ENCODE results near the gene OR2F2. TPM values are rescaled to one million over a fixed set of nuclear protein-coding genes. Genes with fewer than 3 reads are reported as not detected.

Gene OR2F2, protein sequence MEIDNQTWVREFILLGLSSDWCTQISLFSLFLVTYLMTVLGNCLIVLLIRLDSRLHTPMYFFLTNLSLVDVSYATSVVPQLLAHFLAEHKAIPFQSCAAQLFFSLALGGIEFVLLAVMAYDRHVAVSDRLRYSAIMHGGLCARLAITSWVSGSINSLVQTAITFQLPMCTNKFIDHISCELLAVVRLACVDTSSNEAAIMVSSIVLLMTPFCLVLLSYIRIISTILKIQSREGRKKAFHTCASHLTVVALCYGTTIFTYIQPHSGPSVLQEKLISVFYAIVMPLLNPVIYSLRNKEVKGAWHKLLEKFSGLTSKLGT
- not detected for total RNA-seq

DNA sequence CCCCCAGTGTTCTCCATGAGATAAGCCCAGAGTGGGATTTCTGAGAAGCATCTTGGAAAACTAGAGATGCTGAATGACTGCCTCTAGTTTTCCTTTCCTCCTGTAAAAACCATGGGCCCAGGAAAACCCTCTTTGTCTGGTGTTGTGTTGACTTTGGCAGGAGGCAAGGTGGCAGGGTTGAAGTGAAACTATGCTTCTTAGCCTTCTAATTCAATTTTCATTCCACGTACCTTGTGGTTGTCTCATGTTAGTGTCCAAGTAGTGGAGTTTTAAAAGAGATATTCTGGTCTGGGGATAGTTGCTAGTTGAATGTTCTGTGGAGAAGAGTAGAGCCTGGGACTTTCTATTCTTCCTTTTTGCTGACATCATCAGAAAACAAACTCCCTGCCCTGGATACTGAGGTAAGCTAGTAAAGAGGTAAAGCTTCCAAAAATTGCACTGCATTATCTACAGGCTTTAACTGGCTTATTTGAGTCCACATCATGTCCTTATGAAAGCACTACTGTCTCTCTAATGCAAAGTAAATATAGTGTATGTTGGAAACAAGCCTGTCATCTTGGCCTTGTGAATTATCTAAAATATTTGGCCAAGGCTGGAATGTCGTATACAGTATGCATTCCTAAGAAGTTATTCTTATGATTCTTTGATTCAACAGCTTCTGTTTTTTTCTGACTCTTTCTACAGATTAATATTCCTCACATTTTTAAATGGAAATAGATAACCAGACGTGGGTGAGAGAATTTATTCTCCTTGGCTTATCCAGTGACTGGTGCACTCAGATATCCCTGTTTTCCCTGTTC lies at the start of gene OR2F2:
OR2F2 (plus strand) TSS at position 708 of the 800 bp plus-strand sequence; CDS start at position 708, 0 bp downstream.
- DNase-seq, result no peak
- Mint-ChIP-seq H3K4me3 (no peak within 1 kb of the TSS), H3K36me3 (peaks cover 4% of the 10 kb centered on the region), H3K9me3 (peaks cover 8% of the 10 kb centered on the region), H3K27me3 (peaks cover 27% of the 10 kb centered on the region), H3K4me1 (no peaks in the 10 kb centered on the region), H3K27ac (no peak within 1 kb of the TSS)

GRCh38 chr7:143885951-143886350 lies 49.1 kb upstream of the OR2F2 start:
- Mint-ChIP-seq H3K4me3 (no peak overlapping the region), H3K4me1 (peaks cover 23% of the 10 kb centered on the region), H3K36me3 (peaks cover 26% of the 10 kb centered on the region), H3K27me3 (peaks cover 72% of the 10 kb centered on the region), H3K9me3 (peaks cover 10% of the 10 kb centered on the region), H3K27ac (no peak overlapping the region)
- DNase-seq, result no peak

GRCh38 chr7:143886826-143887477 lies 48.1 kb upstream of the OR2F2 start:
- Mint-ChIP-seq H3K36me3 (peaks cover 31% of the 10 kb centered on the region), H3K27ac (no peak overlapping the region), H3K9me3 (peaks cover 14% of the 10 kb centered on the region), H3K4me3 (no peak overlapping the region), H3K4me1 (peaks cover 23% of the 10 kb centered on the region), H3K27me3 (peaks cover 71% of the 10 kb centered on the region)
- DNase-seq, result no peak

- Mint-ChIP-seq H3K9me3 (peaks cover 15% of the 10 kb centered on the region), H3K4me1 (peaks cover 12% of the 10 kb centered on the region), H3K27me3 (peaks cover 55% of the 10 kb centered on the region), H3K36me3 (peaks cover 34% of the 10 kb centered on the region), H3K4me3 (no peak overlapping the region), H3K27ac (no peak overlapping the region)
- DNase-seq, result no peak
Observed at GRCh38 chr7:143889068-143889467, 46.0 kb upstream of the OR2F2 start.

- Mint-ChIP-seq H3K36me3 (peaks cover 35% of the 10 kb centered on the region), H3K4me3 (no peak overlapping the region), H3K4me1 (peaks cover 9% of the 10 kb centered on the region), H3K27ac (no peak overlapping the region), H3K9me3 (peaks cover 15% of the 10 kb centered on the region), H3K27me3 (peaks cover 42% of the 10 kb centered on the region)
- DNase-seq, result no peak
Observed at GRCh38 chr7:143890558-143890957, 44.5 kb upstream of the OR2F2 start.

GRCh38 chr7:143891457-143891856 lies 43.6 kb upstream of the OR2F2 start:
- Mint-ChIP-seq H3K36me3 (peaks cover 35% of the 10 kb centered on the region), H3K9me3 (peaks cover 15% of the 10 kb centered on the region), H3K27ac (no peak overlapping the region), H3K4me3 (no peak overlapping the region), H3K27me3 (peaks cover 34% of the 10 kb centered on the region), H3K4me1 (peaks cover 3% of the 10 kb centered on the region)
- DNase-seq, result no peak

DNA sequence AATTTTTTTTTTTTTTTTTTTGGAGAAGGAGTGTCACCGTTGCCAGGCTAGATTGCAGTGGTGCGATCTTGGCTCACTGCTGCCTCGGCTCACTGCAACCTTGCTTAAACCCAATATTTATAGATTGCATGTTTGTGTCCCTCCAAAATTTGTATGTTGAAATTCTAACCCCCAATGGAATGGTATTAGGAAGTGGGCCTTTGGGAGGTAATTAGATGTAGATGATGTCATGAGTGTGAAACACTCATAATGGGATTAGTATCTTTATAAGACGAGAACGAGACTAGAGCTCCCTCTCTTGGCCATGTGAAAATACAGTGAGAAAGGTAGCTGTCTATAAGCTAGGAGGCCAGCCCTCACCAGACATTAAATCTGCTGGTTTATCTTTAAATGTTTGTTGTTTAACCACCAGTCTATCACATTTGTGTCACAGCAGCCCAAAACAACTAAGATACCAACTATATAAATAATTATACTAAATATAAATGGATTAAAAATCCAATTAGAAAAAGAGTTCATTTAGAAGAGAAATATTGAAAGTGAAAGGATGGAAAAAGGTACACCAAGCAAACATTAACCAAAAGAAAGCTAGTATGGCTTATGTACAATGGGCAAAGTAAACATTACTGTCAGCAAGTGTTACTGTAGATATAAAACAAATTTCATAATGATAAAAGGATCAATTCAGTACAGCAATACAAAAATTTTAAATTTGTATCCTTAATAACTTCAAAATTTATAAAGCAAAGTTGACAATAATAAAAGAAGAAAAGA lies 42.3 kb upstream of the OR2F2 start:
- Mint-ChIP-seq H3K27ac (no peak overlapping the region), H3K9me3 (peaks cover 15% of the 10 kb centered on the region), H3K4me1 (peaks cover 3% of the 10 kb centered on the region), H3K36me3 (peaks cover 35% of the 10 kb centered on the region), H3K4me3 (no peak overlapping the region), H3K27me3 (peaks cover 23% of the 10 kb centered on the region)
- no peak for DNase-seq

DNA sequence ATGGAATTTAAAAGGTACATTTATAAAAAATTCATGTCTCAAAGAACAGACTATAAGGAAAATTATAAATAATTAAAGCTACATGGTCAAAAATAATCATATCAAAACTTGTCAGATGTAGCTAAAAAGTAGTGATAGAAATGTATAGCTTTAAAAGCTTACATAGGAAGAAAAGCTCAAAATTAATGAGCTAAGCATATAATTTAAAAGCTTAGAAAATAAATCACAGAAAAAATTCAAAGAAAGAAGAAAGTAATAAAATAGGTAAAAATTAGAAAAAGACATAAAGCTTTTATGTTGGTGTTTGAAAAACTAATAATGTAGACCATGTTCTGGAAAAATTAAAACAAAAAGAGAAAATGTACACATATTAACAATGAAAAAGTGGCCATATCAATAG lies 38.4 kb upstream of the OR2F2 start:
- no peak for DNase-seq
- no peak overlapping the region for H3K27ac Mint-ChIP-seq
- H3K36me3 Mint-ChIP-seq, result peaks cover 9% of the 10 kb centered on the region
- H3K4me1 Mint-ChIP-seq, result peaks cover 22% of the 10 kb centered on the region
- no peaks in the 10 kb centered on the region for H3K27me3 Mint-ChIP-seq
- H3K4me3 Mint-ChIP-seq, result no peak overlapping the region
- peaks cover 2% of the 10 kb centered on the region for H3K9me3 Mint-ChIP-seq

DNA sequence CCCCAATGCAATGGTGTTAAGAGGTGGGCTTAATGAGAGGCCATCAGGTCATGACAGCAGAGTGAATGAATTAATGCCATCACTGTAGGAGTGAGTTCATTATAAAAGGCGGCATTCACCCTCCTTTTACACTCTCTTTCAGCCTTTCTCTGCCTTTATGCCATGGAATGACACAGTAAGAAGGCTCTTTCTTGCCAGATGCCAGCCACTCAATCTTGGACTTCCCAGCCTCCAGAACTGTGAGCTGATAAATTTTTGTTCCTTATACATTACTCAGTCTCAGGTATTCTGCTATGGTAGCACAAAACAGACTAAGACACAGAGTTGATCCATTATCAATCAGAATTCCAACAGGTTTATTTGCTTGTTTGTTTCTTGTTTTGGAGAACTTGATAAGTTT lies 36.2 kb upstream of the OR2F2 start:
- Mint-ChIP-seq H3K9me3 (no peaks in the 10 kb centered on the region), H3K4me3 (no peak overlapping the region), H3K4me1 (peaks cover 23% of the 10 kb centered on the region), H3K27me3 (no peaks in the 10 kb centered on the region), H3K36me3 (peaks cover 2% of the 10 kb centered on the region), H3K27ac (no peak overlapping the region)
- no peak for DNase-seq

DNA sequence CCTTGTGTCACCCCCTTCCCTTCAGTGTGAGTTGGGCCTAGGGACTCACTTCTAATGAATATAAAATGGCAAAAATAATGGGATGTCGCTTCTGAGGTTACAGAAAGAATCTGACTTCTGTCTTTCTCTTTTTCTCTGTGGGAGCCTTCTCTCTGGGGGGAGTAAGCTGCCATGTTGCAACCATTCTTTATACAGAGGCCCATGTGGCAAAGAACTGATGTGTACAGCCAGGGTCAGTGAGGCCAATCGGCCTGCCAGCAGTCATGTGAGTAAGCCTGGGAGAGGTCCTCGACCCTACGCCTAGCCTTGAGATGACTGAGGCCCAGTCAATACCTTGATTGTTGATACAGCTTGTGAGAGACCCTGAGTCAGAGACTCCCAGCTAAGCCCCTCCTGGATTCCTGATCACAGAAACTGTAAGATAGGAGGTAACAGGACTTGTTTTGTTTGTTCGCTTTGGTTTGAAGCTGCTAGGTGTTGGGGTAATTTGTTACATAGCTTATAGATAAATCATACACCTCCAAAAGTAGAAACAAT lies 34.7 kb upstream of the OR2F2 start:
- Mint-ChIP-seq H3K4me3 (peak overlapping the region; percentile 92), H3K27me3 (no peaks in the 10 kb centered on the region), H3K4me1 (peaks cover 21% of the 10 kb centered on the region), H3K9me3 (no peaks in the 10 kb centered on the region), H3K36me3 (no peaks in the 10 kb centered on the region), H3K27ac (no peak overlapping the region)
- DNase-seq, result no peak

- Mint-ChIP-seq H3K36me3 (no peaks in the 10 kb centered on the region), H3K9me3 (no peaks in the 10 kb centered on the region), H3K27ac (peak overlapping the region; percentile 83), H3K27me3 (no peaks in the 10 kb centered on the region), H3K4me3 (peak overlapping the region; percentile 92), H3K4me1 (peaks cover 23% of the 10 kb centered on the region)
- no peak for DNase-seq
Observed at GRCh38 chr7:143901332-143901667, 33.7 kb upstream of the OR2F2 start.

DNA sequence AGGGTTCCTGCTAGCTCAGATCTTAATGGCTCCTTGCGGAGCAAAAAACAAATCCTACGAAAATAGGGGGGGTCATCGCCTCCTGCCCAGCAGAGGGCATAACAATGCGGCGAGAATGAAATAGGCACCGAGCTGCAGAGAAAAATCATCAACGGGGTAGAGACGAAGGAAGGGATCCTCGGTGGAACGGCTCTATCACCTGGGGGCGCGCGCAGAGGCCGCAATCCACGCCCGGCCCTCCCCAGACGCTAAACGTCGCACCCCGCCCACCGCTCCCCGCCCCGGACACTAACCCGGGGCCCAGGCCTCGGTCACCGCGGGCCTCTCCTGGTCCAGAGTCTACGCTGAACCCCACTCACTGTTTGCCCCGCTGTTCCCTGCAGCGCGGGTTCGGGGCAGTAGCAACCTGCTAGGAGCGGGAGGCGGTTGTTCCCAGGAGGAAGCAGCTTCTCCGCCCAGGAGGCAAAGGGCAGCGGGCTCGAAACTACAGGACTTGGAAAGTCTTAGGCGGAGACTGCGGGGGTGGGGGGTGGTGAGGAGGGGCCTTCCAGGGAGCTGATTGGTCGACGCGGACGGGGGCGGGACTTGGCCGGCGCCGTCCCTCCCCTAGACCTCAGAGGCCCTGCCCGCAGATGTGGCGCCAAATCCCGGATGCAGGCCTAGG lies 33.2 kb upstream of the OR2F2 start, which contains the start of gene TCAF1:
TCAF1 (minus strand) TSS at position 509 of the 664 bp plus-strand sequence. CDS start 25,568 bp downstream, outside the sequence.
- H3K4me1 Mint-ChIP-seq, result peaks cover 25% of the 10 kb centered on the region
- peak; percentile 89 for DNase-seq
- H3K36me3 Mint-ChIP-seq, result no peaks in the 10 kb centered on the region
- H3K27ac Mint-ChIP-seq, result peak within 1 kb of the TSS; percentile 83
- no peaks in the 10 kb centered on the region for H3K9me3 Mint-ChIP-seq
- peak within 1 kb of the TSS; percentile 92 for H3K4me3 Mint-ChIP-seq
- no peaks in the 10 kb centered on the region for H3K27me3 Mint-ChIP-seq

DNA sequence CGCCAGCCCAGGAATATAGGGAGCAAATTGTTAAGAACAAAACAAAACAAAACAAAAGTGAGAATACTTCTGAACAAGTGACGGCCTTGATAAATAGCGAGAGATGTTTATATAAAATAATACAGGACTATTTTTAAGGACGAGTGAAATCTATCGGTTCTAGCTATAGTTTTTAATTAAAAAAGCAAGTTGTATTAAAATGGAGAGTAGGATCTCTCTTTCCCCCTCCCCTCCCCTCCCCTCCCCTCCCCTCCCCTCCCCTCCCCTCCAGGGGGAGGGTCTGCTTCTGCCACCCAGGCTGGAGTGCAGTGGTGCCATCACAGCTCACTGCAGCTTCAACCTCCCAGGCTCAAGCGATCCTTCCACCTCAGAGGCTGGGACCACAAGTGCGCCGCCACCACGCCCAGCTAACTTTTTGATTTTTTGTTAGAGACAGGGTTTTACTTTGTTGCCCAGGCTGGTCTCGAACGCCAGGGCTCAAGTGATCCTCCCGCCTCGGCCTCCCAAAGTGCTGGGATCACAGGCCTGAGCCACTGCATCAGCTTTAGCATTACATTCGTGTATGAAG lies 32.6 kb upstream of the OR2F2 start:
- peaks cover 31% of the 10 kb centered on the region for H3K4me1 Mint-ChIP-seq
- no peaks in the 10 kb centered on the region for H3K9me3 Mint-ChIP-seq
- H3K36me3 Mint-ChIP-seq, result no peaks in the 10 kb centered on the region
- H3K4me3 Mint-ChIP-seq, result peak overlapping the region; percentile 92
- H3K27me3 Mint-ChIP-seq, result no peaks in the 10 kb centered on the region
- H3K27ac Mint-ChIP-seq, result peak overlapping the region; percentile 83
- DNase-seq, result no peak

- no peak overlapping the region for H3K4me3 Mint-ChIP-seq
- no peaks in the 10 kb centered on the region for H3K36me3 Mint-ChIP-seq
- H3K9me3 Mint-ChIP-seq, result no peaks in the 10 kb centered on the region
- no peak for DNase-seq
- H3K4me1 Mint-ChIP-seq, result peaks cover 27% of the 10 kb centered on the region
- no peak overlapping the region for H3K27ac Mint-ChIP-seq
- H3K27me3 Mint-ChIP-seq, result peaks cover 10% of the 10 kb centered on the region
Observed at GRCh38 chr7:143905509-143905908, 29.5 kb upstream of the OR2F2 start.
